Measurements from ENCODE around the gene DKK2.
A peak's percentile ranks its signal among the peaks of the same experiment; 100 is the strongest.

DKK2 gene, protein sequence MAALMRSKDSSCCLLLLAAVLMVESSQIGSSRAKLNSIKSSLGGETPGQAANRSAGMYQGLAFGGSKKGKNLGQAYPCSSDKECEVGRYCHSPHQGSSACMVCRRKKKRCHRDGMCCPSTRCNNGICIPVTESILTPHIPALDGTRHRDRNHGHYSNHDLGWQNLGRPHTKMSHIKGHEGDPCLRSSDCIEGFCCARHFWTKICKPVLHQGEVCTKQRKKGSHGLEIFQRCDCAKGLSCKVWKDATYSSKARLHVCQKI

DNA sequence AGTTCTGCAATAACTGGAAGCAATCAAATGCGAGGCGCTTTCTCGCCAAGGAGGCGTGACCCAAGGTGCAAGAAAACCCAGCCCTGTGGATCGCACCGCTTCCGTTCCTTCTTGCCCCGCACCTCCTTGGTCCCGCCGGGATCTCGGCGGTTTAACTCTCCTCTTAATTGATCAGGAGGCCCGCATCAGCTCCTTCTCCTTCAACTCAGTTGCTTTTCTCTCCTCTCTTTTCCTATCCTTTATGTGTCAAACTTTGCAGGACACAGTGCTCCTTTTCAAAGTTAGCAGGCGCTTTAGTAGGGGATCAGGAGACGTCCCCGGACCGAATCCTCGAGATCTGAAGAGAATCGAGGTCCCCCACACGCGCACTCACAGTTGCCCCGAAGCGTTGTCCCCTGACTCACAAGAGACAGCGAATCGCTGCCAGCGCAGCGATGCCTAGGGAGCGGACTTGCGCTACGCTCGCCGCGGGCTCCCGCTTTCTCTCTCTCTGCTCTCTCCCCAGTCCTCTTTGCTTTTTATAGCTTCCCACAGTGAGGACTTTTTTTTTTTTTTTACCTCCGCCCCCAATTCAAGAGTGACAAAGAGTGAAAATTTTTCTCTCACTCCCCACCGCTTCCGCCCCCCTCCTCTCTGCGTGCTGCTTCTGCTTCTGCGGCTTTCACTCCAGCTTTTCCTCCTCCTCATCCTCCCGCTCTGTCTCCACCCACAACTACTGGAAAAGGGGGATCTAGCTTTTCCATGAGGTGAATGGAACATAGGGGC lies at the start of gene DKK2:
Gene DKK2, minus strand, starts transcription at position 495 of the 765 bp plus-strand sequence. CDS start 722 bp downstream, outside the sequence.
- no peak within 1 kb of the TSS for H3K27ac Mint-ChIP-seq

DNA sequence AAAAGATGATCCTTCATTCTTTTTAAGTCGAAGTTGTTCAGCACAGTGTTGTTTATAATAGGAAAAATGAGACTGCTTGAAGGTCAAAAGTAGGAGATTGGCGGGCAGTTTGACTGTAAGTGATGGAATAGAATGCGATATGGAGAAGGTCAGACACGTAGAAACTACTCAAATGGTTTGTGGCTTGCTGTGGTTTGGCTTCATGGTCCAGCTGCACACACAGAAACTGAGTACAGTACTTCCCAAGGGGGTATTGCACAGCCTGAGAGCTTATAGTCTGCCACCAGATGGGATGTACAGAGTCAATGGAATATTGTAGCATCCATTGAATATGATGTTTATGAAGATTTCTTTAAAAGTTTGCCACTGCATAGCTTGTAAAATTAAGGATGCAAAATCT lies 41.1 kb upstream of the DKK2 start:
- H3K4me3 Mint-ChIP-seq, result no peak overlapping the region

More for the DNA sequence above, at the start of gene DKK2:
- H3K4me3 Mint-ChIP-seq, result peak within 1 kb of the TSS; percentile 80
- no peaks in the 10 kb centered on the region for H3K36me3 Mint-ChIP-seq (ENCODE audit: low read depth)
- peaks cover 65% of the 10 kb centered on the region for H3K27me3 Mint-ChIP-seq (ENCODE audit: low read depth)
- no peaks in the 10 kb centered on the region for H3K9me3 Mint-ChIP-seq
- H3K4me1 Mint-ChIP-seq (ENCODE audit: low read depth), result peaks cover 27% of the 10 kb centered on the region
- no peak for DNase-seq (ENCODE audit: low spot score)

DNA sequence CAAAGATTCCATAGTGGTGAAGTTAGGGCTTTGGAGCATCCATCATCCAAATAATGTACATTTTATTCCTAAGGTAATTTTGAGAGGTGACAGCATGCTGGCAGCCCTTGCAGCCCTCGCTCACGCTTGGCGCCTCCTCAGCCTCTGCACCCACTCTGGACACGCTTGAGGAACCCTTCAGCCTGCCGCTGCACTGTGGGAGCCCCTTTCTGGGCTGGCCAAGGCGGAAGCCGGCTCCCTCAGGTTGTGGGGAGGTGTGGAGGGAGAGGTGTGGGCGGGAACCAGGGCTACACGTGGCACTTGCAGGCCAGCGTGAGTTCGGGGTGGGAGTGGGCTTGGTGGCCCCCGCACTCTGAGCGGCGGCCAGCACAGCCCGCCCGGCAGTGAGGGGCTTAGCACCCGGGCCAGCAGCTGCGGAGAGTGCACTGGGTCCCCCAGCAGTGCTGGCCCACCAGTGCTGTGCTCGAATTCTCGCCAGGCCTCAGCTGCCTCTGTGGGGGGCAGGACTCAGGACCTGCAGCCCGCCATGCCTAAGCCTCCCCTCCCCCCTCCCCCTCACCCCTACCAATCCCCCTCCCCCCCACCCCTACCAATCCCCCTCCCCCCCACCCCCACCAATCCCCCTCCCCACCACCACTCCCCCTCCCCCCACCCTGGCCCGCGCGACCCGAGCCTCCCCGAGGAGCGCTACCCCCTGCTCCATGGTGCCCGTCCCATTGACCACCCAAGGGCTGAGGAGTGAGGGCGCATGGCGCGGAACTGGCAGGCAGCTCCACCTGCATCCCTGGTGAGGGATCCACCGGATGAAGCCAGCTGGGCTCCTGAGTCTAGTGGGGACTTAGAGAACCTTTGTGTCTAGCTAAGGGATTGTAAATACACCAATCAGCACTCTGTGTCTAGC lies 37.0 kb upstream of the DKK2 start:
- H3K4me3 Mint-ChIP-seq, result no peak overlapping the region
- no peaks in the 10 kb centered on the region for H3K27me3 Mint-ChIP-seq (ENCODE audit: low read depth)

More for the DNA sequence above, 41.1 kb upstream of the DKK2 start:
- no peaks in the 10 kb centered on the region for H3K36me3 Mint-ChIP-seq (ENCODE audit: low read depth)
- H3K4me1 Mint-ChIP-seq (ENCODE audit: low read depth), result no peaks in the 10 kb centered on the region
- H3K9me3 Mint-ChIP-seq, result no peaks in the 10 kb centered on the region
- no peaks in the 10 kb centered on the region for H3K27me3 Mint-ChIP-seq (ENCODE audit: low read depth)
- no peak for DNase-seq (ENCODE audit: low spot score)
- H3K27ac Mint-ChIP-seq, result no peak overlapping the region

GRCh38 chr4:107071108-107071507 lies 35.0 kb upstream of the DKK2 start:
- Mint-ChIP-seq H3K4me1 (ENCODE audit: low read depth) (no peaks in the 10 kb centered on the region), H3K9me3 (no peaks in the 10 kb centered on the region), H3K36me3 (ENCODE audit: low read depth) (no peaks in the 10 kb centered on the region), H3K4me3 (no peak overlapping the region), H3K27ac (no peak overlapping the region), H3K27me3 (ENCODE audit: low read depth) (no peaks in the 10 kb centered on the region)
- no peak for DNase-seq (ENCODE audit: low spot score)

More for the DNA sequence above, 37.0 kb upstream of the DKK2 start:
- Mint-ChIP-seq H3K4me1 (ENCODE audit: low read depth) (no peaks in the 10 kb centered on the region), H3K36me3 (ENCODE audit: low read depth) (no peaks in the 10 kb centered on the region), H3K9me3 (no peaks in the 10 kb centered on the region), H3K27ac (no peak overlapping the region)
- DNase-seq (ENCODE audit: low spot score), result no peak

DNA sequence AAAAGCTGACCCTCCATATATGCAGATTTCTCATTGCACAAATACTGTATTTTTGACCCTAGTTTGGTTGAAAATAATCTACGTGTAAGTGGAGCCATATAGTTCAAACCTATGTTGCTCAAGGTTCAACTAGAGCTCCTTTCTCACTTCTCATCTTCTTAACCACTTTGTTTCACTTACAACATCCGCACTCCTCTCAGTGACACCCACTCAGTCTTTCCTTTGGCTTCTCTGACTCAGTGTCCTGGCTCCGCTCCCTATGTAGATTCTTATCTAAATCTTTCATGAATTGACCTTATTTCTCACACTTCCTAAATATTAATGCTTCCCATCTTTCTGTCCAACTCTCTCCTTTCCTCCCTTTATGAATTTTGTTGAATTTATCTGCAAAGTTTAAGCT lies 32.9 kb upstream of the DKK2 start:
- H3K9me3 Mint-ChIP-seq, result no peaks in the 10 kb centered on the region
- H3K4me1 Mint-ChIP-seq (ENCODE audit: low read depth), result no peaks in the 10 kb centered on the region
- no peaks in the 10 kb centered on the region for H3K27me3 Mint-ChIP-seq (ENCODE audit: low read depth)
- H3K27ac Mint-ChIP-seq, result no peak overlapping the region
- no peak for DNase-seq (ENCODE audit: low spot score)
- no peak overlapping the region for H3K4me3 Mint-ChIP-seq
- H3K36me3 Mint-ChIP-seq (ENCODE audit: low read depth), result no peaks in the 10 kb centered on the region

DNA sequence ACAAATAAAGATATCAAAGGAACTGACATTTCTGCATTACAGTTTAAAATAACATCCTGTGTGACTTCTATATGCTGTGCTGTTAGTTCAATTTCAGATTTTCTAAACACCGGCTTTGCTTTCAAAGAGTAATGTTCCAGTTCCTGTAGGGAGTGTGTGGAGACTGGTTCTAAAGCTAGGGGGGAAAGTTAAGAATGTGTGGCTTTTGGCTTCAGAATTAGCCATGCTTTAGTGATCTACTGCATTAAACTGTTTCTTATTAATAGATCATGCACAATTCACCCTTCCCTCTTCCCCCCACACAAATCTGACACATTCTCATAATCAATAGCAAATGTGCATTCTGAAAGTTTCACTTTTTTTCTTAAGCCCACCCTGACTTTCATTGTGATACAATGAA lies 32.0 kb upstream of the DKK2 start:
- no peak for DNase-seq (ENCODE audit: low spot score)
- Mint-ChIP-seq H3K27me3 (ENCODE audit: low read depth) (no peaks in the 10 kb centered on the region), H3K27ac (no peak overlapping the region), H3K4me1 (ENCODE audit: low read depth) (no peaks in the 10 kb centered on the region), H3K4me3 (no peak overlapping the region), H3K9me3 (no peaks in the 10 kb centered on the region), H3K36me3 (ENCODE audit: low read depth) (no peaks in the 10 kb centered on the region)

GRCh38 chr4:107066621-107067020 lies 30.5 kb upstream of the DKK2 start:
- Mint-ChIP-seq H3K4me1 (ENCODE audit: low read depth) (no peaks in the 10 kb centered on the region), H3K9me3 (no peaks in the 10 kb centered on the region), H3K36me3 (ENCODE audit: low read depth) (no peaks in the 10 kb centered on the region), H3K27me3 (ENCODE audit: low read depth) (no peaks in the 10 kb centered on the region), H3K4me3 (no peak overlapping the region), H3K27ac (no peak overlapping the region)
- DNase-seq (ENCODE audit: low spot score), result no peak

- no peak for DNase-seq (ENCODE audit: low spot score)
- H3K36me3 Mint-ChIP-seq (ENCODE audit: low read depth), result no peaks in the 10 kb centered on the region
- no peaks in the 10 kb centered on the region for H3K27me3 Mint-ChIP-seq (ENCODE audit: low read depth)
- no peak overlapping the region for H3K27ac Mint-ChIP-seq
- H3K4me1 Mint-ChIP-seq (ENCODE audit: low read depth), result no peaks in the 10 kb centered on the region
- H3K9me3 Mint-ChIP-seq, result no peaks in the 10 kb centered on the region
- no peak overlapping the region for H3K4me3 Mint-ChIP-seq
Measured at GRCh38 chr4:107065201-107065600, 29.1 kb upstream of the DKK2 start.

DNA sequence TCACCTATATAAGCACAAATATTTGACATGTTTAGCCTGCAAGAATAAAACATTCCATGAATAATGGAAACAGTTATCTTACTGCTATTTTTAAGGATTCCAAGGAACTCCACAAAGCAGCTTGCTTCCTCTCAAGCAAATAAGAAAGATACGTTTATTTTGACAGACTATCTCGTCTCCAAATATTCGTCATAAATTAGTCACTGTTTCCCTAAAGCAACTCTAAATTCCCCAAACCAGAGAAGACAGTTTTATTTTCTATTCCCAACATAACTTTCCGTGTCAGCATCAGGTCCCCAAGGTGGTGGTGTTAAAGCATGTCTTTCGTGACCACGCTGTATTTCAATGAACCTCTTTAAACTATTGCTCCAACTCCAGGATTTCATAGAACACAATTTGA lies 24.3 kb upstream of the DKK2 start:
- Mint-ChIP-seq H3K4me1 (ENCODE audit: low read depth) (no peaks in the 10 kb centered on the region), H3K27ac (no peak overlapping the region), H3K27me3 (ENCODE audit: low read depth) (no peaks in the 10 kb centered on the region), H3K9me3 (no peaks in the 10 kb centered on the region), H3K4me3 (no peak overlapping the region), H3K36me3 (ENCODE audit: low read depth) (no peaks in the 10 kb centered on the region)
- DNase-seq (ENCODE audit: low spot score), result no peak

DNA sequence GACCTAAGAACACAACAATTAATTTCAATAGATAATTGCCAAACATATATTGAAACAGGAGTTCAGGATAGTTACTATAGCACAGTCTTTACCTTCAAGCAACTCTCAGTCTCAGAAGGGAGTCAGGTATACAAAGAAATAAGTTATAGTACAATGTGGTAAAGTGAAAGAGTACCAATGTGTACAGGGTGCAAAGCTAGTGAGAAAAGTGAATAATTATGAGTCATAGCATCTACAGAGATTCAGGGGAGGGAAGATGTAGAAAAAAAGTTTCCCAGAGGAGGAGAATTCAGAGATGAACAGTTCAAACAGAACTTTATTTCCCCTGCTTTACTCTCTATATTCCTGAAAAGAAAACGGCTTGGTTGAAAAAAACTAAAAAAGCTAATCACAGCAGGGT lies 22.7 kb upstream of the DKK2 start:
- Mint-ChIP-seq H3K9me3 (no peaks in the 10 kb centered on the region), H3K27ac (no peak overlapping the region), H3K27me3 (ENCODE audit: low read depth) (no peaks in the 10 kb centered on the region), H3K4me3 (no peak overlapping the region), H3K36me3 (ENCODE audit: low read depth) (no peaks in the 10 kb centered on the region), H3K4me1 (ENCODE audit: low read depth) (no peaks in the 10 kb centered on the region)
- no peak for DNase-seq (ENCODE audit: low spot score)

DNA sequence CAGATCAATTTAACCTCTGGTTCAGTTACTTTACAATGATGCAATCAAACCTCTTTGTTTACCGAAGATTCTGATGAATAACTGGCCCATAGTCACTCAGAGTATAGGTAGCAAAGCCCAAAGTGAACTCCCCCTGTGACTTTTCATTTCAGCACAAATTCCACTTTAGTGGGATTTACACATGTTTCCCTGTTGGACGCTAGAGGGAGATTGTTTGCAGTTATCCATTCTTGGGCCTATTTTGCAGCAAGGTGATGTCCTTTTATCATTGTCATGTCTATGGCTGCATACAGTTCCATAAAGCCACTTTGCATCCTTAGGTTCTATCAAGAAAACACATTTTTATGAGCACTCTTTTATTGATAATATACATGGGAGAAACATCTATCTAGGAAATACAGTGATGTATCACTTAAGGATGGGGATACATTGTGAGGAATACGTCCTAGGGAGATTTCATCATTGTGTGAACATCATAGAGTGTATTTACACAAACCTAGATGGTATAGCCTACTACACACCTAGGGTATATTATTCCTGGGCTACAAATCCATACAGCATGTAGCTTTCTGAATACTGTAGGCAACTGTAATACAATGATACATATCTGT lies 14.5 kb upstream of the DKK2 start:
- H3K9me3 Mint-ChIP-seq, result peaks cover 13% of the 10 kb centered on the region
- H3K4me1 Mint-ChIP-seq (ENCODE audit: low read depth), result no peaks in the 10 kb centered on the region
- H3K27ac Mint-ChIP-seq, result no peak overlapping the region
- H3K36me3 Mint-ChIP-seq (ENCODE audit: low read depth), result no peaks in the 10 kb centered on the region
- no peaks in the 10 kb centered on the region for H3K27me3 Mint-ChIP-seq (ENCODE audit: low read depth)
- H3K4me3 Mint-ChIP-seq, result no peak overlapping the region
- no peak for DNase-seq (ENCODE audit: low spot score)

DNA sequence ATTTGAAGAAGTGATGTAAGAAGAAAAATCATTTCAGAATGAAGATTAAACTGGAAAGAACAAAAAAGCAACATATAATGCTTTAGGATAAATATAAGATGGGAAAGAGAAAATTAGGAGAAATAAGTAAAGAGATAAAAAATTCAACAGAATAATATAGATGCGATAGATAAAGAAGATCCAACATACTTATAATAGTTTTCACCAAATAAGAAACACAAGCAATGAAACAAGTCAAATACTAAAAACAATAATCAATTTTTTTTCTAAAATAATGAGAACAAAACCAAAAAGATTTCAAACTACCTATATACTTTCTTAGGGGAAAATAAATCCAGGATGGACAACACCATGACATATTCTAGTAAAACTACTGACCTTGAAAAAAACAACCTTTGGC lies 10.1 kb upstream of the DKK2 start:
- no peaks in the 10 kb centered on the region for H3K36me3 Mint-ChIP-seq (ENCODE audit: low read depth)
- H3K27me3 Mint-ChIP-seq (ENCODE audit: low read depth), result no peaks in the 10 kb centered on the region
- DNase-seq (ENCODE audit: low spot score), result no peak
- H3K9me3 Mint-ChIP-seq, result peaks cover 15% of the 10 kb centered on the region
- H3K4me3 Mint-ChIP-seq, result no peak overlapping the region
- H3K27ac Mint-ChIP-seq, result no peak overlapping the region
- H3K4me1 Mint-ChIP-seq (ENCODE audit: low read depth), result no peaks in the 10 kb centered on the region

DNA sequence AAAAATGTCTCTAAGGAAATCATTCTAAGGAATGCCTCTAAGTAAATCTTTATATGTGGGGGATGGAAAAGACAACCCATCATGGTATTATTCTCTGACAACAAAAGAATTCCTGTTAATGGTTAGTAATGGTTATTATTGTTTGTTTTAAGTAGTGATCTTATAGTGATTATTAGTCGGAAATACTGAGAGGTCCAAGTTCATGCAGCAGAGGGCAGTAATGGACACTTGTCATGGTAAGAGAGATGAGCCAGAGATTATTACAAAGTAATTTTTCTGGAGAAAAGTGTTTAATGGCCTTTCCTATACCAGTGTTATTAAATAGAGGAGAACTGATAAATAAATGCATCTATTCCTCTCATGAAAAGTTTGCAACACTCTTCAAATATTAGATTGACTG lies 8.1 kb upstream of the DKK2 start:
- no peak for DNase-seq (ENCODE audit: low spot score)
- Mint-ChIP-seq H3K9me3 (peaks cover 15% of the 10 kb centered on the region), H3K4me3 (no peak overlapping the region), H3K4me1 (ENCODE audit: low read depth) (no peaks in the 10 kb centered on the region), H3K27me3 (ENCODE audit: low read depth) (no peaks in the 10 kb centered on the region), H3K27ac (no peak overlapping the region), H3K36me3 (ENCODE audit: low read depth) (no peaks in the 10 kb centered on the region)

GRCh38 chr4:107037199-107037584 lies 1.1 kb upstream of the DKK2 start:
- DNase-seq (ENCODE audit: low spot score), result no peak
- Mint-ChIP-seq H3K36me3 (ENCODE audit: low read depth) (no peaks in the 10 kb centered on the region), H3K4me3 (peak overlapping the region; percentile 80), H3K4me1 (ENCODE audit: low read depth) (peaks cover 27% of the 10 kb centered on the region), H3K27ac (no peak overlapping the region), H3K9me3 (no peaks in the 10 kb centered on the region), H3K27me3 (ENCODE audit: low read depth) (peaks cover 60% of the 10 kb centered on the region)
